Stimulated activated naive CD8-positive, alpha-beta T cell treated with anti-CD3 and anti-CD28 coated beads, Interleukin-15, Interleukin-2, amounts not matched to agents 100 ng/mL and 50 ng/mL, for 24 hours (primary cell): ENCODE measurements around the gene ABCA1.
"Not testable (repeated sequence)": the region's sequence is repeated elsewhere in the genome, so short reads cannot be mapped to it uniquely, and the experiment has no call there.

Experiments
- H3K27ac Mint-ChIP-seq: one replicate; pipeline ENCODE4 v1.8.0; 2021; ENCODE audit warnings: mild to moderate bottlenecking, mixed read lengths
- H3K27me3 Mint-ChIP-seq: one replicate; pipeline ENCODE4 v1.8.0; 2021; ENCODE audit warnings: mixed read lengths
- H3K36me3 Mint-ChIP-seq: one replicate; pipeline ENCODE4 v1.8.0; 2021; ENCODE audit warnings: low read depth, mixed read lengths
- H3K4me1 Mint-ChIP-seq: one replicate; pipeline ENCODE4 v1.8.0; 2021; ENCODE audit warnings: low read depth, mixed read lengths
- H3K4me3 Mint-ChIP-seq: one replicate; pipeline ENCODE4 v1.8.0; 2021; ENCODE audit warnings: mild to moderate bottlenecking, mixed read lengths
- H3K9me3 Mint-ChIP-seq: one replicate; pipeline ENCODE4 v1.8.0; 2021; ENCODE audit warnings: mixed read lengths

ABCA1 gene

GRCh38 chr9:104927216-104927911 lies 591 bp downstream of the ABCA1 start:
- Mint-ChIP-seq H3K36me3 (no peaks in the 10 kb centered on the region), H3K27ac (peak overlapping the region; percentile 76), H3K4me1 (peaks cover 35% of the 10 kb centered on the region), H3K4me3 (peak overlapping the region; percentile 87), H3K27me3 (peaks cover 7% of the 10 kb centered on the region), H3K9me3 (no peaks in the 10 kb centered on the region)

- Mint-ChIP-seq H3K27me3 (peaks cover 5% of the 10 kb centered on the region), H3K36me3 (no peaks in the 10 kb centered on the region), H3K4me1 (peaks cover 44% of the 10 kb centered on the region), H3K4me3 (no peak overlapping the region), H3K27ac (no peak overlapping the region), H3K9me3 (no peaks in the 10 kb centered on the region)
These were observed 4.2 kb downstream of the ABCA1 start for GRCh38 chr9:104923740-104924139.

GRCh38 chr9:104923289-104923688 lies 4.7 kb downstream of the ABCA1 start:
- H3K9me3 Mint-ChIP-seq, result no peaks in the 10 kb centered on the region
- no peaks in the 10 kb centered on the region for H3K36me3 Mint-ChIP-seq
- H3K4me3 Mint-ChIP-seq, result no peak overlapping the region
- H3K27me3 Mint-ChIP-seq, result no peaks in the 10 kb centered on the region
- H3K4me1 Mint-ChIP-seq, result peaks cover 40% of the 10 kb centered on the region
- H3K27ac Mint-ChIP-seq, result no peak overlapping the region

GRCh38 chr9:104922748-104923147 lies 5.2 kb downstream of the ABCA1 start:
- H3K36me3 Mint-ChIP-seq, H3K4me3 Mint-ChIP-seq, H3K9me3 Mint-ChIP-seq, H3K27ac Mint-ChIP-seq, H3K27me3 Mint-ChIP-seq: not testable (repeated sequence)
- peaks cover 39% of the 10 kb centered on the region for H3K4me1 Mint-ChIP-seq

GRCh38 chr9:104921067-104921741 lies 6.8 kb downstream of the ABCA1 start:
- H3K9me3 Mint-ChIP-seq, result no peaks in the 10 kb centered on the region
- no peak overlapping the region for H3K4me3 Mint-ChIP-seq
- H3K36me3 Mint-ChIP-seq, result no peaks in the 10 kb centered on the region
- no peak overlapping the region for H3K27ac Mint-ChIP-seq
- H3K27me3 Mint-ChIP-seq, result no peaks in the 10 kb centered on the region
- H3K4me1 Mint-ChIP-seq, result peaks cover 31% of the 10 kb centered on the region

- H3K9me3 Mint-ChIP-seq, result no peaks in the 10 kb centered on the region
- no peaks in the 10 kb centered on the region for H3K36me3 Mint-ChIP-seq
- no peak overlapping the region for H3K27ac Mint-ChIP-seq
These were observed 12.2 kb downstream of the ABCA1 start for GRCh38 chr9:104915753-104916152.

GRCh38 chr9:104915049-104915448 lies 12.9 kb downstream of the ABCA1 start:
- H3K4me3 Mint-ChIP-seq, result no peak overlapping the region
- H3K27me3 Mint-ChIP-seq, result no peaks in the 10 kb centered on the region
- no peaks in the 10 kb centered on the region for H3K36me3 Mint-ChIP-seq
- peaks cover 16% of the 10 kb centered on the region for H3K4me1 Mint-ChIP-seq
- H3K27ac Mint-ChIP-seq, result no peak overlapping the region
- H3K9me3 Mint-ChIP-seq, result no peaks in the 10 kb centered on the region

More at GRCh38 chr9:104915753-104916152, 12.2 kb downstream of the ABCA1 start:
- H3K4me1 Mint-ChIP-seq, result peaks cover 16% of the 10 kb centered on the region
- H3K4me3 Mint-ChIP-seq, result no peak overlapping the region
- no peaks in the 10 kb centered on the region for H3K27me3 Mint-ChIP-seq

- H3K27ac Mint-ChIP-seq, result no peak overlapping the region
These were observed 13.5 kb downstream of the ABCA1 start for GRCh38 chr9:104914466-104914865.

GRCh38 chr9:104912606-104913005 lies 15.3 kb downstream of the ABCA1 start:
- H3K4me1 Mint-ChIP-seq, result peaks cover 26% of the 10 kb centered on the region

More at GRCh38 chr9:104914466-104914865, 13.5 kb downstream of the ABCA1 start:
- Mint-ChIP-seq H3K36me3 (no peaks in the 10 kb centered on the region), H3K4me1 (peaks cover 17% of the 10 kb centered on the region), H3K4me3 (no peak overlapping the region), H3K9me3 (no peaks in the 10 kb centered on the region), H3K27me3 (no peaks in the 10 kb centered on the region)

GRCh38 chr9:104911032-104911607 lies 16.8 kb downstream of the ABCA1 start:
- Mint-ChIP-seq H3K27me3 (no peaks in the 10 kb centered on the region), H3K9me3 (no peaks in the 10 kb centered on the region), H3K4me1 (peaks cover 26% of the 10 kb centered on the region), H3K27ac (no peak overlapping the region), H3K4me3 (no peak overlapping the region), H3K36me3 (no peaks in the 10 kb centered on the region)

More at GRCh38 chr9:104912606-104913005, 15.3 kb downstream of the ABCA1 start:
- H3K27me3 Mint-ChIP-seq, result no peaks in the 10 kb centered on the region
- no peaks in the 10 kb centered on the region for H3K36me3 Mint-ChIP-seq
- no peak overlapping the region for H3K27ac Mint-ChIP-seq
- H3K4me3 Mint-ChIP-seq, result no peak overlapping the region
- H3K9me3 Mint-ChIP-seq, result no peaks in the 10 kb centered on the region

- Mint-ChIP-seq H3K27ac (no peak overlapping the region), H3K4me1 (peaks cover 21% of the 10 kb centered on the region)
These were observed 20.5 kb downstream of the ABCA1 start for GRCh38 chr9:104907278-104907951.

GRCh38 chr9:104906441-104907277 lies 21.3 kb downstream of the ABCA1 start:
- H3K4me3 Mint-ChIP-seq, result no peak overlapping the region
- H3K27me3 Mint-ChIP-seq, result no peaks in the 10 kb centered on the region
- H3K4me1 Mint-ChIP-seq, result peaks cover 21% of the 10 kb centered on the region
- no peak overlapping the region for H3K27ac Mint-ChIP-seq
- H3K36me3 Mint-ChIP-seq, result no peaks in the 10 kb centered on the region
- no peaks in the 10 kb centered on the region for H3K9me3 Mint-ChIP-seq

More at GRCh38 chr9:104907278-104907951, 20.5 kb downstream of the ABCA1 start:
- no peak overlapping the region for H3K4me3 Mint-ChIP-seq
- H3K27me3 Mint-ChIP-seq, result no peaks in the 10 kb centered on the region
- H3K9me3 Mint-ChIP-seq, result no peaks in the 10 kb centered on the region
- no peaks in the 10 kb centered on the region for H3K36me3 Mint-ChIP-seq

GRCh38 chr9:104905931-104906330 lies 22.0 kb downstream of the ABCA1 start:
- H3K4me3 Mint-ChIP-seq, result no peak overlapping the region
- H3K9me3 Mint-ChIP-seq, result no peaks in the 10 kb centered on the region
- peaks cover 14% of the 10 kb centered on the region for H3K4me1 Mint-ChIP-seq

GRCh38 chr9:104905153-104905901 lies 22.6 kb downstream of the ABCA1 start:
- H3K4me3 Mint-ChIP-seq, result no peak overlapping the region
- peaks cover 13% of the 10 kb centered on the region for H3K4me1 Mint-ChIP-seq
- H3K36me3 Mint-ChIP-seq, result no peaks in the 10 kb centered on the region
- no peak overlapping the region for H3K27ac Mint-ChIP-seq
- no peaks in the 10 kb centered on the region for H3K27me3 Mint-ChIP-seq
- H3K9me3 Mint-ChIP-seq, result no peaks in the 10 kb centered on the region

More at GRCh38 chr9:104905931-104906330, 22.0 kb downstream of the ABCA1 start:
- no peaks in the 10 kb centered on the region for H3K27me3 Mint-ChIP-seq
- no peak overlapping the region for H3K27ac Mint-ChIP-seq
- no peaks in the 10 kb centered on the region for H3K36me3 Mint-ChIP-seq
